ENCODE results near the gene TKTL1.
"Not testable (repeated sequence)": the region's sequence is repeated elsewhere in the genome, so short reads cannot be mapped to it uniquely, and the experiment has no call there.

TKTL1 gene

GRCh38 chrX:154295664-154296310 is at the start of gene TKTL1:
TKTL1 (plus strand) TSS chrX:154295795; CDS start chrX:154295860, 65 bp downstream.
- no peak for DNase-seq

GRCh38 chrX:154247377-154248045 is 48.1 kb upstream of the TKTL1 start:
- not testable (repeated sequence) for DNase-seq

GRCh38 chrX:154248076-154248475 is 47.5 kb upstream of the TKTL1 start:
- not testable (repeated sequence) for DNase-seq

GRCh38 chrX:154257282-154257681 is 38.3 kb upstream of the TKTL1 start, which contains the start of gene OPN1MW3:
OPN1MW3 (plus strand) TSS chrX:154257582; CDS start chrX:154257620, 38 bp downstream.
- DNase-seq: not testable (repeated sequence)

GRCh38 chrX:154258711-154259110 is 36.9 kb upstream of the TKTL1 start:
- DNase-seq: not testable (repeated sequence)

- not testable (repeated sequence) for DNase-seq
Observed at GRCh38 chrX:154263072-154263471, 32.5 kb upstream of the TKTL1 start.

GRCh38 chrX:154269245-154269644 is 26.4 kb upstream of the TKTL1 start:
- not testable (repeated sequence) for DNase-seq

- not testable (repeated sequence) for DNase-seq
Observed at GRCh38 chrX:154284489-154285338, 10.9 kb upstream of the TKTL1 start.

GRCh38 chrX:154286406-154286805 is 9.2 kb upstream of the TKTL1 start:
- not testable (repeated sequence) for DNase-seq

GRCh38 chrX:154294791-154295574 is 612 bp upstream of the TKTL1 start, which contains the start of gene TEX28:
TEX28 (minus strand) TSS chrX:154295124; CDS start chrX:154292117, 3,007 bp downstream.
- DNase-seq: no peak

- no peak for DNase-seq
Observed at GRCh38 chrX:154296731-154297130, 1.1 kb downstream of the TKTL1 start.

GRCh38 chrX:154298312-154298711 is 2.7 kb downstream of the TKTL1 start:
- no peak for DNase-seq

- DNase-seq: no peak
Observed at GRCh38 chrX:154300816-154301215, 5.2 kb downstream of the TKTL1 start.

- not testable (repeated sequence) for DNase-seq
Observed at GRCh38 chrX:154302998-154303397, 7.4 kb downstream of the TKTL1 start.

GRCh38 chrX:154303476-154303875 is 7.9 kb downstream of the TKTL1 start:
- DNase-seq: no peak

GRCh38 chrX:154304846-154305245 is 9.3 kb downstream of the TKTL1 start:
- DNase-seq: no peak

GRCh38 chrX:154305541-154306205 is 10.1 kb downstream of the TKTL1 start:
- DNase-seq: no peak

- DNase-seq: no peak
Observed at GRCh38 chrX:154307202-154307601, 11.6 kb downstream of the TKTL1 start.

GRCh38 chrX:154308108-154308946 is 12.7 kb downstream of the TKTL1 start:
- peak; percentile 82 for DNase-seq

- DNase-seq: no peak
Observed at GRCh38 chrX:154309041-154309775, 13.6 kb downstream of the TKTL1 start.

All from CD4-positive, alpha-beta T cell treated with Interleukin-21 for 1 hour (primary cell).